Endodermal cell (in vitro differentiated cells): ENCODE measurements around the gene PCSK7. TPM values are rescaled to one million over a fixed set of nuclear protein-coding genes. Genes with fewer than 3 reads are reported as not detected.
"Not testable (repeated sequence)": the region's sequence is repeated elsewhere in the genome, so short reads cannot be mapped to it uniquely, and the experiment has no call there.

ENCODE experiments used
- DNase-seq: peaks from one replicate; pipeline ENCODE4 v3.0.0-alpha.2; 2017
- H3K27ac ChIP-seq: 2 replicates; pipeline ENCODE4 v1.5.1; 2013; ENCODE audit warnings: mild to moderate bottlenecking, low read depth, low read length, moderate library complexity
- H3K27me3 ChIP-seq: 2 replicates; pipeline ENCODE4 v1.6.1; 2013; ENCODE audit warnings: mild to moderate bottlenecking, low read length, moderate library complexity; ENCODE audit not compliant: insufficient read depth, control insufficient read depth, poor library complexity, severe bottlenecking
- H3K36me3 ChIP-seq: 2 replicates; pipeline ENCODE4 v1.7.0; 2013; ENCODE audit warnings: mild to moderate bottlenecking, low read length, moderate library complexity; ENCODE audit not compliant: control insufficient read depth, insufficient read depth
- H3K4me1 ChIP-seq: one replicate; pipeline ENCODE4 v1.7.0; 2013; ENCODE audit warnings: low read length; ENCODE audit not compliant: control insufficient read depth, insufficient read depth
- H3K4me3 ChIP-seq: 2 replicates; pipeline ENCODE4 v1.5.1; 2013; ENCODE audit warnings: mild to moderate bottlenecking, low read length, moderate library complexity
- H3K9ac ChIP-seq: 2 replicates; pipeline ENCODE4 v1.6.1; 2013; ENCODE audit warnings: mild to moderate bottlenecking, low read length, moderate library complexity; ENCODE audit not compliant: poor library complexity, severe bottlenecking; ENCODE audit errors: extremely low read depth
- H3K9me3 ChIP-seq: 2 replicates; pipeline ENCODE4 v1.6.1; 2013; ENCODE audit warnings: mild to moderate bottlenecking, low read length, moderate library complexity; ENCODE audit not compliant: control insufficient read depth
- H3K27ac Mint-ChIP-seq: 2 replicates; pipeline ENCODE4 v1.8.0; 2020; ENCODE audit warnings: mixed read lengths
- H3K27me3 Mint-ChIP-seq: 2 replicates; pipeline ENCODE4 v1.8.0; 2021; ENCODE audit warnings: mild to moderate bottlenecking, mixed read lengths; ENCODE audit not compliant: insufficient read depth
- H3K36me3 Mint-ChIP-seq: 2 replicates; pipeline ENCODE4 v1.8.0; 2020; ENCODE audit warnings: low read depth, mixed read lengths
- H3K4me1 Mint-ChIP-seq: 2 replicates; pipeline ENCODE4 v1.8.0; 2020; ENCODE audit warnings: mixed read lengths
- H3K4me3 Mint-ChIP-seq: 2 replicates; pipeline ENCODE4 v1.8.0; 2020; ENCODE audit warnings: mild to moderate bottlenecking, moderate library complexity, mixed read lengths
- H3K9me3 Mint-ChIP-seq: 2 replicates; pipeline ENCODE4 v1.8.0; 2020; ENCODE audit warnings: mild to moderate bottlenecking, mixed read lengths
- WGBS, 2 experiments: methylation state at CpG; one replicate each; pipeline versions ENCODE4 v1.1.5 to v1.1.7; 2013; ENCODE audit warnings: missing lambda C conversion rate in 2 of 2, mixed read lengths in 1 of 2; ENCODE audit not compliant: insufficient coverage in 1 of 2, insufficient read length in 1 of 2; 5-methylcytosine and 5-hydroxymethylcytosine counted together
- total RNA-seq, 2 donors: library from RNA; stranded (reverse); fragmentation: NEBNext Ultra II Directional in 1 of 2; extraction: Animal tissue kit (Norgen Biotek cat#: 25700) in 1 of 2; gene quantifications; 2 replicates in 1 of 2; 3 replicates in 1 of 2; pipeline ENCODE4 v1.2.1, GENCODE V29; 2021
- TF ChIP-seq, protein P1 (sequence below): fragments of 200-600 bp; sonication (generic); conservative IDR thresholded peaks from 2 replicates; pipeline ENCODE4 v1.5.0; 2021; ENCODE audit warnings: antibody characterized with exemption, mild to moderate bottlenecking

PCSK7 gene
- total RNA-seq, 2 donors from 2014 or later: 56.5 to 58.6 TPM

DNA sequence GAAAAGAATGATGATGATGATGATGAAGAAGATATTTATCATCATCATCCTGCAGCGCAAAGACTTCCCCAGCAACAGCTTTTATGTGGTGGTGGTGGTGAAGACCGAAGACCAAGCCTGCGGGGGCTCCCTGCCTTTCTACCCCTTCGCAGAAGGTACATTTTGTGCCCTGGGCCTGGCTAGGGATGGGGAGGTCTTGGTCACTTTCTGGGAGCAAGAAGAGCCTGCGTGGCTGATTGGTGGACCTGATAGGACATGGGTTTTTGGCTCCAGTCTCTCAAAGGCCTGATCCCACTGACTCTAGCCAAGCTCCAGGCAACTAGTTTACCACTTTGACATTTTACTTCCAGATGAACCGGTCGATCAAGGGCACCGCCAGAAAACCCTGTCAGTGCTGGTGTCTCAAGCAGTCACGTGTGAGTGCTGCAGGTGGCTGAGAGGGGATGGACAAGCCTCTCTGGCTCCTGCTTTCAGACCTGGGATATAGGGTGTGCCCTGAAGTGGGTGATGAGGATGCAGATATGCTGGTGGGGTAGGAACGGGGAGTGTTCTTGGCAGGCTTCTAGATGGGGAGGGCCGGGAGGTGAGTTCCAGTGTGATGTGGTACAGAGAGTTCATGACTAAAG is 48.0 kb downstream of the PCSK7 start:
- peaks cover 2% of the 10 kb centered on the region for H3K27me3 Mint-ChIP-seq
- no peak overlapping the region for H3K27ac Mint-ChIP-seq
- TF ChIP-seq, protein P1, sequence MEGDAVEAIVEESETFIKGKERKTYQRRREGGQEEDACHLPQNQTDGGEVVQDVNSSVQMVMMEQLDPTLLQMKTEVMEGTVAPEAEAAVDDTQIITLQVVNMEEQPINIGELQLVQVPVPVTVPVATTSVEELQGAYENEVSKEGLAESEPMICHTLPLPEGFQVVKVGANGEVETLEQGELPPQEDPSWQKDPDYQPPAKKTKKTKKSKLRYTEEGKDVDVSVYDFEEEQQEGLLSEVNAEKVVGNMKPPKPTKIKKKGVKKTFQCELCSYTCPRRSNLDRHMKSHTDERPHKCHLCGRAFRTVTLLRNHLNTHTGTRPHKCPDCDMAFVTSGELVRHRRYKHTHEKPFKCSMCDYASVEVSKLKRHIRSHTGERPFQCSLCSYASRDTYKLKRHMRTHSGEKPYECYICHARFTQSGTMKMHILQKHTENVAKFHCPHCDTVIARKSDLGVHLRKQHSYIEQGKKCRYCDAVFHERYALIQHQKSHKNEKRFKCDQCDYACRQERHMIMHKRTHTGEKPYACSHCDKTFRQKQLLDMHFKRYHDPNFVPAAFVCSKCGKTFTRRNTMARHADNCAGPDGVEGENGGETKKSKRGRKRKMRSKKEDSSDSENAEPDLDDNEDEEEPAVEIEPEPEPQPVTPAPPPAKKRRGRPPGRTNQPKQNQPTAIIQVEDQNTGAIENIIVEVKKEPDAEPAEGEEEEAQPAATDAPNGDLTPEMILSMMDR: no peak
- Histone ChIP-seq H3K9me3 (no peaks in the 10 kb centered on the region), H3K36me3 (peaks cover 28% of the 10 kb centered on the region), H3K4me1 (no peaks in the 10 kb centered on the region), H3K27ac (no peak overlapping the region), H3K27me3 (no peaks in the 10 kb centered on the region), H3K9ac (no peak overlapping the region), H3K4me3 (no peak overlapping the region)
- H3K4me3 Mint-ChIP-seq: no peak overlapping the region
- DNase-seq: peak; percentile 38
- WGBS, 2 experiments: 92 to 94% methylated on average over 7 to 11 of the region's 11 CpGs
- H3K4me1 Mint-ChIP-seq: peaks cover 14% of the 10 kb centered on the region
- no peaks in the 10 kb centered on the region for H3K9me3 Mint-ChIP-seq
- peaks cover 26% of the 10 kb centered on the region for H3K36me3 Mint-ChIP-seq

DNA sequence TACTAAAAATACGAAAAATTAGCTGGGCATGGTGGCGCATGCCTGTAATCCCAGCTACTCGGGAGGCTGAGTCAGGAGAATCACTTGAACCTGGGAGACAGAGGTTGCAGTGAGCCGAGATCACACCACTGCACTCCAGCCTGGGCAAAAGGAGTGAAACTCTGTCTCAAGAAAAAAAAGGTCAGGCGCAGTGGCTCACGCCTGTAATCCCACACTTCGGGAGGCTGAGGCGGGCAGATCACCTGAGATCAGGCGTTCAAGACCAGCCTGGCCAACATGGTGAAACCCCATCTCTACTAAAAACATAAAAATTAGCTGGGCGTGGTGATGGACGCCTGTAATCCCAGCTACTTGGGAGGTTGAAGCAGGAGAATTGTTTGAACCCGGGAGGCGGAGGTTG is 48.7 kb downstream of the PCSK7 start:
- peaks cover 28% of the 10 kb centered on the region for H3K36me3 ChIP-seq
- not testable (repeated sequence) for H3K27me3 ChIP-seq, H3K4me3 Mint-ChIP-seq, H3K27ac Mint-ChIP-seq, H3K4me1 ChIP-seq, DNase-seq, H3K4me3 ChIP-seq, H3K9me3 Mint-ChIP-seq, H3K9ac ChIP-seq, H3K27ac ChIP-seq, H3K9me3 ChIP-seq, H3K27me3 Mint-ChIP-seq
- H3K4me1 Mint-ChIP-seq: peaks cover 16% of the 10 kb centered on the region
- H3K36me3 Mint-ChIP-seq: peaks cover 22% of the 10 kb centered on the region
- WGBS, 2 experiments: 94 to 95% methylated on average over 11 to 13 of the region's 13 CpGs

DNA sequence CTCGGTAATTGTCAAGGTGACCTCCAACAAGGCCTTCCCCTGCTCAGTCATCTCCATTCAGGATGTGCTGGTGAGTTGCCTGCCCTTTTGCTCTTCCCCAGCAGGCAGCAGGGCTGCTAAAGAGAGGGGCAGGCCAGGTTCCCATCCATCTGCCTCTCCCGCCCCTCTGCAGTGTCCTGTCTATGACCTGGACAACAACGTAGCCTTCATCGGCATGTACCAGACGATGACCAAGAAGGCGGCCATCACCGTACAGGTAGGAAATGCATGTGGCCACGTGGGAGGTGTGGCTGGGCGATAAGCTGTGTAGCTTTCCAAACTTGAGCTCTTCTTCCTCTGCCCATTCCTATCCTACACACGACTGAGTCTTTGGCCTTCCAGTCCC is 49.3 kb downstream of the PCSK7 start:
- H3K4me1 ChIP-seq: no peaks in the 10 kb centered on the region
- 93 to 95% methylated on average over 9 to 10 of the region's 10 CpGs for WGBS, 2 experiments
- H3K27me3 Mint-ChIP-seq: peaks cover 2% of the 10 kb centered on the region

More for the DNA sequence above, 49.3 kb downstream of the PCSK7 start:
- H3K36me3 Mint-ChIP-seq: peaks cover 22% of the 10 kb centered on the region
- H3K9me3 Mint-ChIP-seq: no peaks in the 10 kb centered on the region
- Histone ChIP-seq H3K9ac (no peak overlapping the region), H3K4me3 (no peak overlapping the region), H3K27me3 (no peaks in the 10 kb centered on the region), H3K9me3 (no peaks in the 10 kb centered on the region), H3K27ac (no peak overlapping the region), H3K36me3 (peaks cover 28% of the 10 kb centered on the region)
- TF ChIP-seq, protein P1: no peak
- H3K27ac Mint-ChIP-seq: no peak overlapping the region
- peak; percentile 24 for DNase-seq
- no peak overlapping the region for H3K4me3 Mint-ChIP-seq
- H3K4me1 Mint-ChIP-seq: peaks cover 22% of the 10 kb centered on the region
